Measurements from ENCODE around the gene DLGAP1.

DNA sequence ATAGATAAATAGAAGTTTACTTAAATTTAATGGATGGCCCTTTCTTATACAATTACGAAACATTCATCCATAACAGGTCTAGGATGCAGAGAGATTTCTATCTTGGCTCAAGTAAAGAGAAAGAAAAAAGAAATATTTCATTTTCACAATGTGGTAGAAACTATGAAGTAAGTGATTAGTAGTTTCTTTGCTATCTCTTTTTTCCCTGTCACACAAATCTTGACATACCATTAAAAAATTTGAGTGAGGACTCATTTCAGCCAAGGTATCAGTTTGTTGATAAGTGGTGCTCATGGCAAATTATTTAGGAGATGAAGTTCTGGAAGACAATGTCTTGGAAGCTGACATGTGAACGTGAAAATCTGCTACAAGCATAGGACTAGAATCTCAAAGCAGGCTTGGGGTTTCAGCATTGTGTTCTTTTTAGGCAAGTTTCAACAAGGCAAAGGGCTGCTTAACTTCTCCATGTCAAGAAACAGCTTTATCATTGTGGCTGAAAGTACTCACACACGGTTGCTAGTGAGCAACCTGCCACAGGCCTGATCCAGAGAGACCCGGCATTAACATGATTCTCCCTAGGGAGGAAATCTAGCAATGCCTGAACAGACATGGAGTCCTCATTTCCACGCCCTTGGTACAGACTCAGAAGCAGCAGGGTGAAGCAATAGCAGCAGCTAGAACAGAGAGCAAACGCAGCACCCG lies 414.6 kb downstream of the DLGAP1 start:
- TF ChIP-seq, protein P1, sequence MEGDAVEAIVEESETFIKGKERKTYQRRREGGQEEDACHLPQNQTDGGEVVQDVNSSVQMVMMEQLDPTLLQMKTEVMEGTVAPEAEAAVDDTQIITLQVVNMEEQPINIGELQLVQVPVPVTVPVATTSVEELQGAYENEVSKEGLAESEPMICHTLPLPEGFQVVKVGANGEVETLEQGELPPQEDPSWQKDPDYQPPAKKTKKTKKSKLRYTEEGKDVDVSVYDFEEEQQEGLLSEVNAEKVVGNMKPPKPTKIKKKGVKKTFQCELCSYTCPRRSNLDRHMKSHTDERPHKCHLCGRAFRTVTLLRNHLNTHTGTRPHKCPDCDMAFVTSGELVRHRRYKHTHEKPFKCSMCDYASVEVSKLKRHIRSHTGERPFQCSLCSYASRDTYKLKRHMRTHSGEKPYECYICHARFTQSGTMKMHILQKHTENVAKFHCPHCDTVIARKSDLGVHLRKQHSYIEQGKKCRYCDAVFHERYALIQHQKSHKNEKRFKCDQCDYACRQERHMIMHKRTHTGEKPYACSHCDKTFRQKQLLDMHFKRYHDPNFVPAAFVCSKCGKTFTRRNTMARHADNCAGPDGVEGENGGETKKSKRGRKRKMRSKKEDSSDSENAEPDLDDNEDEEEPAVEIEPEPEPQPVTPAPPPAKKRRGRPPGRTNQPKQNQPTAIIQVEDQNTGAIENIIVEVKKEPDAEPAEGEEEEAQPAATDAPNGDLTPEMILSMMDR (tag by site-specific recombination; IDR thresholded peaks at IDR 0.05), result no peak
- TF ChIP-seq ZNF48 (tag by site-specific recombination; IDR thresholded peaks at IDR 0.05), result no peak
- TF ChIP-seq ZBTB7A (tag by site-specific recombination; IDR thresholded peaks at IDR 0.05; ENCODE audit: low read depth), result no peak
